ENCODE data around the gene ZNF174. TPM values are rescaled to one million over a fixed set of nuclear protein-coding genes. Genes with fewer than 3 reads are reported as not detected.

The ZNF174 gene
- total RNA-seq, 6 donors from 2014 or later = 9.0 to 30.4 (median 10.6) TPM

DNA sequence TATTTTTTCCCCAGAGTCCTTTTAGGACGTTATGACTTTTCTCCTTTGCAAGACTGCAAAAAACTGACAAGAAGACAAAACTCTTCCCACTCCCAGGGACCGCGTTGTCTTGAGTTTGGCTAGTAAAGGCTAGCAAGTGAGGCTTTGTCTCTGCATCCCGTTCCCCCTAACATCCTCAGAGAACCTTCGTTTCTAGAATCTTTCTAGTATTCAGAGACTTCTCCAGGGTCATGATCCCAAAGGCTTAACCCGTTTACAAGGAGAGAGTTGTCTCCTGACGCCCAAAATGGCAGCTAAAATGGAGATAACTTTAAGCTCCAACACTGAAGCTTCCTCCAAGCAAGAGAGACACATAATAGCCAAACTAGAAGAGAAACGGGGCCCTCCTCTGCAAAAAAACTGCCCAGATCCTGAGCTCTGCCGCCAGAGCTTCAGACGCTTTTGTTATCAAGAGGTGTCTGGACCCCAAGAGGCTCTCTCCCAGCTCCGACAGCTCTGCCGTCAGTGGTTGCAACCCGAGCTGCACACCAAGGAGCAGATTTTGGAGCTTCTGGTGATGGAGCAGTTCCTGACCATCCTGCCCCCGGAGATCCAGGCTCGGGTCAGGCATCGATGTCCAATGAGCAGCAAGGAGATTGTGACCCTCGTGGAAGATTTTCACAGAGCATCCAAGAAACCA, 843 bp downstream of the ZNF174 start:
- WGBS, 2 donors = 25 to 37% methylated on average over 17 of the region's 17 CpGs
- ATAC-seq (ENCODE audit: low FRiP score in 2 of 2) = no peak

DNA sequence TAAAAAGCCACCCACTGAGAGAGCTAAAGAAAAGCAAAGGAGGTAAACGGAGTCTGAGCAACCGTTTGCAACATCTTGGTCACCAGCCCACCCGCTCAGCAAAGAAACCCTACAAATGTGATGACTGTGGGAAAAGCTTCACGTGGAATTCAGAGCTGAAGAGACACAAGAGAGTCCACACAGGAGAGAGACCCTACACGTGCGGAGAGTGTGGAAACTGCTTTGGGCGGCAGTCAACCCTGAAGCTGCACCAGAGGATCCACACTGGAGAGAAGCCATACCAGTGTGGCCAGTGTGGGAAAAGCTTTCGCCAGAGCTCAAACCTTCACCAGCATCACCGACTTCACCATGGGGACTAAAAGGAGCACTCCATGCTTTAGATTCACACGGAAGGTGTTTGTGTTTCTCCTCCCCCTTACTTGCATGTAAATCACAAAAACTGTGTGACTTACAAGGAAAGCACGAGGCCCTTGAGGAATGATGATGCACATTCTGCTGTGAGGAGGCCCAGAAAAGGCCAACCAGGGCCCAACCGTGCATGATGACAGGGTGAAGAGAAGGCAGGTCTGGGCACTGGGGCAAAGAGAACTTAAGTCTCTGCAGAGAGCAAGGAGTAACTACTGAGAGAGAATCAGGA, 7.7 kb downstream of the ZNF174 start:
- no peak for TF ChIP-seq POLR2AphosphoS5 (IDR thresholded peaks at IDR 0.05)
- no peak for TF ChIP-seq EP300 (IDR thresholded peaks at IDR 0.05)
- no peak for TF ChIP-seq POLR2A (IDR thresholded peaks at IDR 0.05)
- TF ChIP-seq, protein P1, sequence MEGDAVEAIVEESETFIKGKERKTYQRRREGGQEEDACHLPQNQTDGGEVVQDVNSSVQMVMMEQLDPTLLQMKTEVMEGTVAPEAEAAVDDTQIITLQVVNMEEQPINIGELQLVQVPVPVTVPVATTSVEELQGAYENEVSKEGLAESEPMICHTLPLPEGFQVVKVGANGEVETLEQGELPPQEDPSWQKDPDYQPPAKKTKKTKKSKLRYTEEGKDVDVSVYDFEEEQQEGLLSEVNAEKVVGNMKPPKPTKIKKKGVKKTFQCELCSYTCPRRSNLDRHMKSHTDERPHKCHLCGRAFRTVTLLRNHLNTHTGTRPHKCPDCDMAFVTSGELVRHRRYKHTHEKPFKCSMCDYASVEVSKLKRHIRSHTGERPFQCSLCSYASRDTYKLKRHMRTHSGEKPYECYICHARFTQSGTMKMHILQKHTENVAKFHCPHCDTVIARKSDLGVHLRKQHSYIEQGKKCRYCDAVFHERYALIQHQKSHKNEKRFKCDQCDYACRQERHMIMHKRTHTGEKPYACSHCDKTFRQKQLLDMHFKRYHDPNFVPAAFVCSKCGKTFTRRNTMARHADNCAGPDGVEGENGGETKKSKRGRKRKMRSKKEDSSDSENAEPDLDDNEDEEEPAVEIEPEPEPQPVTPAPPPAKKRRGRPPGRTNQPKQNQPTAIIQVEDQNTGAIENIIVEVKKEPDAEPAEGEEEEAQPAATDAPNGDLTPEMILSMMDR (IDR thresholded peaks at IDR 0.05) = no peak
- Histone ChIP-seq H3K27ac (no peak overlapping the region), H3K36me3 (peaks cover 19 to 52% (median 48%) of the 10 kb centered on the region in 4 donors), H3K27me3 (no peaks in the 10 kb centered on the region), H3K4me1 (peaks cover 0 to under 1% (median 0%) of the 10 kb centered on the region in 4 donors), H3K4me3 (no peak overlapping the region), H3K9me3 (peaks cover 68 to 94% (median 85%) of the 10 kb centered on the region in 4 donors)
- ATAC-seq (ENCODE audit: low FRiP score in 2 of 2) (no peak), DNase-seq (no peak)
- 96% methylated on average over 12 of the region's 12 CpGs for WGBS, 2 donors

More for the DNA sequence above, 843 bp downstream of the ZNF174 start:
- Histone ChIP-seq H3K27ac (peak overlapping the region; percentile 79 to 92 (median 90)), H3K9me3 (peaks cover 17 to 31% (median 22%) of the 10 kb centered on the region in 4 donors), H3K4me1 (peaks cover 13 to 28% (median 19%) of the 10 kb centered on the region in 4 donors), H3K4me3 (peak overlapping the region; percentile 77 to 93 (median 80)), H3K27me3 (no peaks in the 10 kb centered on the region), H3K36me3 (peaks cover 16 to 45% (median 32%) of the 10 kb centered on the region in 4 donors)
- DNase-seq = no peak
- TF ChIP-seq POLR2AphosphoS5 (IDR thresholded peaks at IDR 0.05) = no peak
- TF ChIP-seq POLR2A (IDR thresholded peaks at IDR 0.05) = no peak
- TF ChIP-seq, protein P1 (IDR thresholded peaks at IDR 0.05) = no peak
- TF ChIP-seq EP300 (IDR thresholded peaks at IDR 0.05) = no peak

DNA sequence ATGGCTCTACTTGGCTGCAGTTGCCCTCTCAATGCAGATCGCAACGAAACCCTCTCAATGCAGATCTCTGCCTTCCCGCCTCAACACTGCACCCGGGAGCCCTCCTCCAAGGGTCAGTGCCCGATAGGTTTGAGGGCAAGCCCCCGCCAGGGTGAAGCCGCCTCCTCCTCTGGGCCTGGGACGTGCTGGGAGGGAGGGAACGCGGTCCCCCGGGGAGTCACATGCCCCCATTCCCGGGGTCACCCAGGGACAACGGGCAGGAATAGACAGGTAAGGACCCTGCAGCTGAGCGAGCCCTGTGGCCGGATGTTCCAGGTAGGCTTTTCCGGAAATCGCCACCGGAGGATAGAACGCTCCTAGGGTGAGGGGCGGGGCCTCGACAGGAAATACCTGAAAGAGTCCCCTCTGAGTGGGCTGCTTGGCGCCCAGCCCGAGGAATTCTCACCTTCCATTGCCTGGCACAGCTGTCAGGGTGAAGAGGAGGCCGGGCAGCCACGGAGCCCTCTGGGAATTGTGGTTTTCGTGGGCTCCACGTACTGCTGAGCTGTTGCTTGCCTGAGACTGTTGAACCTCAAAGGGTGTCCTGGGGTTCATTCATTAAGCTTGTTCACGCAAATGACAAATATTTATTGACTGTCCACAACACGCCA, 12.8 kb downstream of the ZNF174 start:
- no peak overlapping the region for H3K27ac ChIP-seq
- ATAC-seq (ENCODE audit: low FRiP score in 2 of 2) (no peak), DNase-seq (peak in 1 of 2 donors; percentile 36)
- H3K9me3 ChIP-seq = peaks cover 35 to 84% (median 67%) of the 10 kb centered on the region in 4 donors
- no peaks in the 10 kb centered on the region for H3K27me3 ChIP-seq
- no peaks in the 10 kb centered on the region for H3K4me1 ChIP-seq
- peaks cover 0 to 7% (median 3%) of the 10 kb centered on the region in 4 donors for H3K36me3 ChIP-seq
- H3K4me3 ChIP-seq = no peak overlapping the region
- TF ChIP-seq POLR2A (IDR thresholded peaks at IDR 0.05) (no peak), EP300 (IDR thresholded peaks at IDR 0.05) (no peak), POLR2AphosphoS5 (IDR thresholded peaks at IDR 0.05) (no peak)
- TF ChIP-seq, protein P1 (IDR thresholded peaks at IDR 0.05) = no peak
- 43% methylated on average over 21 of the region's 29 CpGs; no CpG with 5 or more reads in 1 of the 2 donors for WGBS, 2 donors

DNA sequence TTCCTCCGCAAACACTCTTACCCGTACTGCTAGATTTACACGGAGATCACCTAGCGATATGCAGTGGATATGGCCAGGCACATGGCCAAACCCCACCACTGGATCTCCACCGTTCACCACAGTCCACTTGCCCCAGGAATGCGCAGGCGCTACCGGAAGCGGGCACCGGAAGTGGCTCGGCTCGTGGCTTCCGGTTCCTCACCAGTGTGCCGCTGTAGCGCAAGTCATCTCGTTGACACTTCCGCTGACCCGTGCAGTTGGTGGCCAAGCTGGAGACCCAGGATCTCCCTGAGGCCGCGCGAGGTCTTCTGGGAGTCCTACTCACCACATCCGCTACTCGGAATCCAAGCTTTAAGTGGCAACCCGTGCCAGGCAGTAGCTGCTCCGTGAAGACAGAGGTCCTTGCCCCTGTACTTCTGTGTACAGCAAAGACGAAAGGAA, 30.8 kb downstream of the ZNF174 start:
- no peaks in the 10 kb centered on the region for H3K27me3 ChIP-seq
- peaks cover 0 to 24% (median 6%) of the 10 kb centered on the region in 4 donors for H3K36me3 ChIP-seq
- WGBS, 2 donors = 59 to 64% methylated on average over 25 to 26 of the region's 26 CpGs
- H3K9me3 ChIP-seq = peaks cover 0 to 6% (median 0%) of the 10 kb centered on the region in 4 donors
- no peak for TF ChIP-seq POLR2AphosphoS5 (IDR thresholded peaks at IDR 0.05)
- no peak for TF ChIP-seq EP300 (IDR thresholded peaks at IDR 0.05)
- TF ChIP-seq, protein P1 (IDR thresholded peaks at IDR 0.05) = no peak
- TF ChIP-seq POLR2A (IDR thresholded peaks at IDR 0.05) = no peak
- no peak overlapping the region for H3K27ac ChIP-seq
- no peaks in the 10 kb centered on the region for H3K4me1 ChIP-seq
- ATAC-seq (ENCODE audit: low FRiP score in 2 of 2) = peak; percentile 39 to 46
- peak overlapping the region in 1 of 4 donors; percentile 15 for H3K4me3 ChIP-seq
- DNase-seq = peak in 1 of 2 donors; percentile 86

Measured in upper lobe of left lung (tissue), 6 donors.